Thoracic aorta (tissue), 2 donors: ENCODE measurements around the gene OSGIN1. TPM values are rescaled to one million over a fixed set of nuclear protein-coding genes. Genes with fewer than 3 reads are reported as not detected.

ENCODE experiments used
- ATAC-seq: fragments of 150-250 bp; one replicate; pipeline ENCODE4 v1.8.0; 2017; ENCODE audit warnings: low read depth; ENCODE audit not compliant: insufficient number of reproducible peaks, low FRiP score
- DNase-seq: peaks from one replicate; pipeline ENCODE4 v3.0.0-alpha.2; 2020; ENCODE audit warnings: low spot score
- H3K27ac ChIP-seq, 2 donors: fragments of 200-600 bp; sonication (generic); 1 replicate in 1 of 2; 2 replicates in 1 of 2; pipeline ENCODE4 v1.5.1; 2016; ENCODE audit warnings: mild to moderate bottlenecking in 2 of 2, moderate library complexity in 2 of 2
- H3K27me3 ChIP-seq: fragments of 200-600 bp; sonication (generic); replicated peaks from 2 replicates; pipeline ENCODE4 v1.6.0; 2016; ENCODE audit warnings: mild to moderate bottlenecking; ENCODE audit not compliant: insufficient read depth
- H3K36me3 ChIP-seq: fragments of 200-600 bp; sonication (generic); one replicate; pipeline ENCODE4 v1.5.1; 2016
- H3K4me1 ChIP-seq, 2 donors: fragments of 200-600 bp; sonication (generic); 1 replicate in 1 of 2; 2 replicates in 1 of 2; pipeline versions ENCODE4 v1.5.1 to v1.6.0; 2016; ENCODE audit warnings: low read depth in 2 of 2, mild to moderate bottlenecking in 1 of 2; ENCODE audit not compliant: control insufficient read depth in 1 of 2
- H3K4me3 ChIP-seq: fragments of 200-600 bp; sonication (generic); 2 replicates; pipeline ENCODE4 v1.5.1; 2016; ENCODE audit warnings: mild to moderate bottlenecking
- H3K9me3 ChIP-seq: fragments of 200-600 bp; sonication (generic); 2 replicates; pipeline ENCODE4 v1.5.1; 2016
- total RNA-seq, 2 donors: library from RNA; depleted of rRNA; stranded (reverse); fragments of >200 nt; gene quantifications; one replicate each; pipeline versions ENCODE4 v1.1.0 to v1.2.3, GENCODE V29; 2016
- TF ChIP-seq, protein P1 (sequence below): fragments of 200-600 bp; sonication (generic); IDR thresholded peaks from one replicate; pipeline ENCODE4 v1.5.1; 2019; ENCODE audit warnings: antibody characterized with exemption

Gene OSGIN1
- total RNA-seq, 2 donors from 2014 or later, result 3.7 to 16.2 TPM

DNA sequence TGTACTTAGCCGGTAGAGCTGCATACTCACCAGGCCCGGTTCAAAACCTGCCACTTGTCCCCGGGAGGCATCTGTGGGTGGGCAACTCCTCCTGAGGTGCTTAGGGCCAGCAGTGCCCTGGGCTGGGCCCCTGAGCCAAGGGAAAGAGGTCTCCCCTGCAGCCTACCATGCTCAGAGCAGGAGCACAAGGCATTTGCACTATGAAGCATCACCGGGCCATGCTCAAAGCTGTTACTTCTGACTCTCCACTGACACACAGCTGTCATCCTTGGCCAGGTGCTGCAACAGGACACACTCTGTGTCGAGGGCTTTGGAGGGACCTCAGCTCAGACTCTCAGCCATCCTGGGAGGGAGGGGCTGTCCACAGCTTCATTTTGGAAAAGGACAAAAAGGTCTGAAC lies 52.4 kb downstream of the OSGIN1 start:
- H3K4me1 ChIP-seq, result no peaks in the 10 kb centered on the region
- H3K27ac ChIP-seq, result no peak overlapping the region
- no peaks in the 10 kb centered on the region for H3K9me3 ChIP-seq
- no peaks in the 10 kb centered on the region for H3K27me3 ChIP-seq
- DNase-seq (no peak), ATAC-seq (no peak)
- H3K36me3 ChIP-seq, result no peaks in the 10 kb centered on the region
- TF ChIP-seq, protein P1, sequence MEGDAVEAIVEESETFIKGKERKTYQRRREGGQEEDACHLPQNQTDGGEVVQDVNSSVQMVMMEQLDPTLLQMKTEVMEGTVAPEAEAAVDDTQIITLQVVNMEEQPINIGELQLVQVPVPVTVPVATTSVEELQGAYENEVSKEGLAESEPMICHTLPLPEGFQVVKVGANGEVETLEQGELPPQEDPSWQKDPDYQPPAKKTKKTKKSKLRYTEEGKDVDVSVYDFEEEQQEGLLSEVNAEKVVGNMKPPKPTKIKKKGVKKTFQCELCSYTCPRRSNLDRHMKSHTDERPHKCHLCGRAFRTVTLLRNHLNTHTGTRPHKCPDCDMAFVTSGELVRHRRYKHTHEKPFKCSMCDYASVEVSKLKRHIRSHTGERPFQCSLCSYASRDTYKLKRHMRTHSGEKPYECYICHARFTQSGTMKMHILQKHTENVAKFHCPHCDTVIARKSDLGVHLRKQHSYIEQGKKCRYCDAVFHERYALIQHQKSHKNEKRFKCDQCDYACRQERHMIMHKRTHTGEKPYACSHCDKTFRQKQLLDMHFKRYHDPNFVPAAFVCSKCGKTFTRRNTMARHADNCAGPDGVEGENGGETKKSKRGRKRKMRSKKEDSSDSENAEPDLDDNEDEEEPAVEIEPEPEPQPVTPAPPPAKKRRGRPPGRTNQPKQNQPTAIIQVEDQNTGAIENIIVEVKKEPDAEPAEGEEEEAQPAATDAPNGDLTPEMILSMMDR, result no peak
- no peak overlapping the region for H3K4me3 ChIP-seq

GRCh38 chr16:84007520-84007919 lies 54.5 kb downstream of the OSGIN1 start:
- Histone ChIP-seq H3K27me3 (no peaks in the 10 kb centered on the region), H3K27ac (no peak overlapping the region), H3K4me1 (no peaks in the 10 kb centered on the region), H3K9me3 (no peaks in the 10 kb centered on the region), H3K36me3 (no peaks in the 10 kb centered on the region), H3K4me3 (no peak overlapping the region)
- no peak for DNase-seq
- TF ChIP-seq, protein P1, result no peak
- no peak for ATAC-seq

DNA sequence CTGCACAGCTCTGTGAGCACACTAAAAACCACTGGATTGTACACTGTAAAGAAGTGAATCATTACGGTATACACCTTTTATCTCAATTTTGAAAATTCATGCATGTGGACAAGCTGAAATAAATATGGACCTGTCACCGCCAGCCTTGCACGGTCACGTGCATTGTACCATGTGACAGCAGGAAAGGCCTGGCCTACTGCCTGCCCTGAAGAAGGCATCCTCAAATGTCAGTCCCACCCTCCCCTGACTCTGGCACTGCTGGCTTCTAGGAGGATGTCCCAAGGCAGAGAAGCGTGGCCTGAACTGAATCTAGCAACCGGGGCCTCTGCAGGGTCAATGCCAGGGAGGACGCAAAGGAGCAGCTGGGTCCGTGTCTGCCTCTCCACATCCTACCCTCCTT lies 54.9 kb downstream of the OSGIN1 start:
- DNase-seq (no peak), ATAC-seq (no peak)
- H3K36me3 ChIP-seq, result no peaks in the 10 kb centered on the region
- no peaks in the 10 kb centered on the region for H3K27me3 ChIP-seq
- no peak overlapping the region for H3K4me3 ChIP-seq
- TF ChIP-seq, protein P1, result no peak
- no peaks in the 10 kb centered on the region for H3K4me1 ChIP-seq
- no peak overlapping the region for H3K27ac ChIP-seq
- H3K9me3 ChIP-seq, result no peaks in the 10 kb centered on the region

DNA sequence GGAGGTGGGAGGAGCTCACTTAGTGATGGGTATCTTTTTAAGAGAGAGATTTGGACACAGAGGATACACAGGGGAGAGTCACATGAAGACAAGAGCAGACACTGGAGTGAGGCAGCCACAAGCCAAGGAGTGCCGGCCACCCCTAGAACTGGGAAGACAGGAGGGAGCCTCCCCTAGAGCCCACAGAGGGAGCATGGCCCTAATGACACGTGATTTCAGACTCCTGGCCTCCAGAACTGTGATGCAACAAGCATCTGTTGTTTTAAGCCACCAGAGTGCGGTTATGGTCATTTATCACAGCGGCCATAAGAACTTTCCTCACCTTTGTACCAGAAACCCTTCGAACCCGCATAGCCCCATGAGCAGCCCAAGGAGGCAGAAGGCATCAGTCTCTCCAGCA lies 56.2 kb downstream of the OSGIN1 start:
- no peak for DNase-seq
- Histone ChIP-seq H3K4me3 (no peak overlapping the region), H3K9me3 (no peaks in the 10 kb centered on the region), H3K36me3 (no peaks in the 10 kb centered on the region), H3K27ac (no peak overlapping the region), H3K27me3 (no peaks in the 10 kb centered on the region), H3K4me1 (no peaks in the 10 kb centered on the region)
- TF ChIP-seq, protein P1, result no peak
- no peak for ATAC-seq

DNA sequence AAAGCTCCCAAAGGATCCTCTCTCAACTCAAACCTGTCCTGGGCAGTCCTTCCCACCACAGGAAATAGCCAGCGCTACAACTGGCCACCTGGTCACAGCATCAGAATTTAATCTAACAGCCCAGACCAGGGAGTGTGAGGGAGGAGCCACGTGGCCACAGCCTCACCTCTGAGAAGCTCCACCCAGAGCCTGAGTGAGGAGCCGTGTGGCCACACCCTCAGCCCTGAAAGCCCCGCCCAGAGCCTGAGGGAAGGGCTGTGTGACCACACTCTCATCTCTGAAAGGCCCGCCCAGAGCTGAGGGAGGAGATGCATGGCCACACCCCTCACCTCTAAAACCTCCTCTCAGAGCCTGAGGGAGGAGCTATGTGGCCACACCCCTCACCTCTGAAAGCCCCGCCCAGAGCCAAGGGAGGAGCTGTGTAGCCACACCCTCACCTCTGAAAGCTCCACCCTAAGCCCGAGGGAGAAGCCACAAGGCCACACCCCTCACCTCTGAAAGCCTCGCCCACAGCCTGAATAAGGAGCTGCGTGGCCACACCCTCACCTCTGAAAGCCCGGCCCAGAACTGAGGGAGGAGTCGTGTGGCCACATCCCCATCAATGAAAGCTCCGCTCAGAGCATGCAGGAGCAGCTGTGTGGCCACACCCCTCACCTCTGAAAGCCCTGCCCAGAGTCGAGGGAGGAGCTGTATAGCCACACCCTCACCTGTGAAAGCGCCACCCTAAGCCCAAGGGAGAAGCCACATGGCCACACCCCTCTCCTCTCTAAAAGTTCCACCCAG lies 60.9 kb downstream of the OSGIN1 start:
- TF ChIP-seq, protein P1, result no peak
- DNase-seq (no peak), ATAC-seq (no peak)
- Histone ChIP-seq H3K27me3 (no peaks in the 10 kb centered on the region), H3K4me1 (no peaks in the 10 kb centered on the region), H3K36me3 (no peaks in the 10 kb centered on the region), H3K9me3 (no peaks in the 10 kb centered on the region), H3K27ac (no peak overlapping the region), H3K4me3 (no peak overlapping the region)
